ENCODE data around the gene MC1R.

DNA sequence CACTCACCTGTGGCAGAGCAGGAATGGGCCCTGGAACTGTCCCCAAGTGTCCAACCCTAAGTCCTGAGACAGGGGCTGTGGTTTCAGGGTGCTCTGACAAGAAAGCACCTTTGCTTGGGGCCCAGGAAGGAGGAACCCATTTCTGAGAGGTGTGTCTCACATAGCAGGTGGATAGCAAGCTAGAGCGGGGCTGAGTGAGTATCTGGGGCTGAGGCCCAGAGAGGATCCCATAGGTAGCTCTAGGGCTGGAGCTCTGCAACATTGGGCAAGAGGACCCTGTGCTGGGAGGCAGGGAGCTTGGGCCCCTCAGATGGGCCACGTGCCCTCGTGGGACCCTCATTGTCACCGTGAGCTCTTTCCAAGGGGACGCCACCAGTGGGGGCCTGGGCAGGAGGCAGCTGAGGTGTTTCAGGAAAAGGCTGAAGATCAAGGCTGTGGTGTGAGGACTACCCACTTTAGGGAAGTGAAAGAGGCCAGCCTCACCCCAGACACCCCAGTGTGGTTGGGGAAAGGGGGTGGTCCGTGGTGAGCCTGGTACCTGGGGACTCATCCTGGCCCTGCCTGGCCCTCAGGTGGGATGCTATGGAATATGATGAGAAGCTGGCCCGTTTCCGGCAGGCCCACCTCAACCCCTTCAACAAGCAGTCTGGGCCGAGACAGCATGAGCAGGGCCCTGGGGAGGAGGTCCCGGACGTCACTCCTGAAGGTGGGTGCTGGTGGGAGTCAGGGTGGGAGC lies 35.2 kb downstream of the MC1R start:
- TF ChIP-seq, protein P1, sequence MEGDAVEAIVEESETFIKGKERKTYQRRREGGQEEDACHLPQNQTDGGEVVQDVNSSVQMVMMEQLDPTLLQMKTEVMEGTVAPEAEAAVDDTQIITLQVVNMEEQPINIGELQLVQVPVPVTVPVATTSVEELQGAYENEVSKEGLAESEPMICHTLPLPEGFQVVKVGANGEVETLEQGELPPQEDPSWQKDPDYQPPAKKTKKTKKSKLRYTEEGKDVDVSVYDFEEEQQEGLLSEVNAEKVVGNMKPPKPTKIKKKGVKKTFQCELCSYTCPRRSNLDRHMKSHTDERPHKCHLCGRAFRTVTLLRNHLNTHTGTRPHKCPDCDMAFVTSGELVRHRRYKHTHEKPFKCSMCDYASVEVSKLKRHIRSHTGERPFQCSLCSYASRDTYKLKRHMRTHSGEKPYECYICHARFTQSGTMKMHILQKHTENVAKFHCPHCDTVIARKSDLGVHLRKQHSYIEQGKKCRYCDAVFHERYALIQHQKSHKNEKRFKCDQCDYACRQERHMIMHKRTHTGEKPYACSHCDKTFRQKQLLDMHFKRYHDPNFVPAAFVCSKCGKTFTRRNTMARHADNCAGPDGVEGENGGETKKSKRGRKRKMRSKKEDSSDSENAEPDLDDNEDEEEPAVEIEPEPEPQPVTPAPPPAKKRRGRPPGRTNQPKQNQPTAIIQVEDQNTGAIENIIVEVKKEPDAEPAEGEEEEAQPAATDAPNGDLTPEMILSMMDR (IDR thresholded peaks at IDR 0.05; ENCODE audit: insufficient read depth, low read depth, low read length), result no peak
- TF ChIP-seq EZH2 (IDR thresholded peaks at IDR 0.05; ENCODE audit: insufficient read depth, low read length), result no peak
